Brain microvascular endothelial cell (primary cell): Measurements from ENCODE around the gene PPP1R36.

Experiments used
- DNase-seq: peaks from one replicate; pipeline ENCODE4 v3.0.0-alpha.2; 2020
- H3K27ac ChIP-seq: fragments of 250-450 bp; sonication (Bioruptor Pico); 2 replicates; pipeline ENCODE4 v1.5.1; 2020; ENCODE audit warnings: mild to moderate bottlenecking, moderate library complexity
- H3K27me3 ChIP-seq: fragments of 250-450 bp; sonication (Bioruptor Pico); replicated peaks from 2 replicates; pipeline ENCODE4 v1.5.1; 2020; ENCODE audit warnings: mild to moderate bottlenecking
- H3K36me3 ChIP-seq: fragments of 250-450 bp; sonication (Bioruptor Pico); replicated peaks from 2 replicates; pipeline ENCODE4 v1.5.1; 2020; ENCODE audit warnings: mild to moderate bottlenecking
- H3K4me3 ChIP-seq: 2 replicates; pipeline ENCODE4 v1.5.1; 2011; ENCODE audit warnings: low read depth, mild to moderate bottlenecking, control low read depth, low read length, moderate library complexity
- CTCF ChIP-seq: IDR thresholded peaks from 2 replicates; pipeline ENCODE4 v1.5.1; 2011; ENCODE audit warnings: low read depth, mild to moderate bottlenecking, moderate library complexity, low read length, control low read depth, inconsistent platforms; ENCODE audit errors: missing control alignments
- in situ Hi-C: cut with HindIII; loops from 2 replicates; pipeline ENCODE4 v1.10.0; 2017; ENCODE audit warnings: low sequenced_read_pairs, low pct_ligation_motif_present

Gene PPP1R36

GRCh38 chr14:64508215-64508776 is 41.5 kb upstream of the PPP1R36 start:
- H3K4me3 ChIP-seq, result no peak overlapping the region
- no peak for DNase-seq

GRCh38 chr14:64509036-64509435 is 40.7 kb upstream of the PPP1R36 start:
- TF ChIP-seq CTCF, result no peak
- H3K36me3 ChIP-seq, result peaks cover 2% of the 10 kb centered on the region
- no peaks in the 10 kb centered on the region for H3K27me3 ChIP-seq
- no peak overlapping the region for H3K27ac ChIP-seq
- no peak overlapping the region for H3K4me3 ChIP-seq
- in situ Hi-C loops, result no loop called here
- DNase-seq, result no peak

More at GRCh38 chr14:64508215-64508776, 41.5 kb upstream of the PPP1R36 start:
- in situ Hi-C loops, result no loop called here
- Histone ChIP-seq H3K27me3 (no peaks in the 10 kb centered on the region), H3K27ac (no peak overlapping the region), H3K36me3 (peaks cover 2% of the 10 kb centered on the region)
- TF ChIP-seq CTCF, result no peak

GRCh38 chr14:64510825-64511671 is 38.7 kb upstream of the PPP1R36 start:
- TF ChIP-seq CTCF, result peak; percentile 90
- no peak overlapping the region for H3K27ac ChIP-seq

GRCh38 chr14:64513271-64513670 is 36.5 kb upstream of the PPP1R36 start:
- H3K36me3 ChIP-seq, result peaks cover 2% of the 10 kb centered on the region
- no peak for DNase-seq
- TF ChIP-seq CTCF, result no peak
- no peak overlapping the region for H3K27ac ChIP-seq
- in situ Hi-C loops, result no loop called here
- H3K4me3 ChIP-seq, result no peak overlapping the region
- no peaks in the 10 kb centered on the region for H3K27me3 ChIP-seq

More at GRCh38 chr14:64510825-64511671, 38.7 kb upstream of the PPP1R36 start:
- H3K4me3 ChIP-seq, result no peak overlapping the region
- peaks cover 2% of the 10 kb centered on the region for H3K36me3 ChIP-seq
- H3K27me3 ChIP-seq, result no peaks in the 10 kb centered on the region
- peak; percentile 62 for DNase-seq
- in situ Hi-C loops, result no loop called here

GRCh38 chr14:64515053-64515452 is 34.7 kb upstream of the PPP1R36 start:
- in situ Hi-C loops, result no loop called here
- H3K27me3 ChIP-seq, result no peaks in the 10 kb centered on the region
- H3K4me3 ChIP-seq, result no peak overlapping the region
- no peak for TF ChIP-seq CTCF
- H3K36me3 ChIP-seq, result peaks cover 2% of the 10 kb centered on the region
- DNase-seq, result no peak
- no peak overlapping the region for H3K27ac ChIP-seq
